GM23338 (cell line): ENCODE measurements around the gene INPP5D. TPM values are rescaled to one million over a fixed set of nuclear protein-coding genes. Genes with fewer than 3 reads are reported as not detected.

Experiments used
- ATAC-seq: fragments of 200-7000 bp; cut with Tn5 transposase; 3 replicates; pipeline ENCODE4 v1.9.1; 2020
- DNase-seq: peaks from one replicate; pipeline ENCODE4 v3.0.0-alpha.2; 2015; ENCODE audit warnings: low spot score
- H2AFZ ChIP-seq: fragments of 200-600 bp; sonication (generic); 2 replicates; pipeline ENCODE4 v1.8.0; 2016; ENCODE audit warnings: antibody characterized with exemption, mild to moderate bottlenecking, moderate library complexity
- H3F3A ChIP-seq: fragments of 200-600 bp; sonication (generic); replicated peaks from 2 replicates; pipeline ENCODE4 v1.8.0; 2017; ENCODE audit warnings: antibody characterized with exemption, mixed run types, low read depth
- H3K27ac ChIP-seq: fragments of 200-600 bp; sonication (generic); 2 replicates; pipeline ENCODE4 v1.6.1; 2016; ENCODE audit warnings: low read depth
- H3K27me3 ChIP-seq: fragments of 200-600 bp; sonication (generic); 2 replicates; pipeline ENCODE4 v1.8.0; 2016; ENCODE audit warnings: mild to moderate bottlenecking, mixed run types, moderate library complexity; ENCODE audit not compliant: insufficient read depth
- H3K36me3 ChIP-seq: fragments of 200-600 bp; sonication (generic); 2 replicates; pipeline ENCODE4 v1.8.0; 2016; ENCODE audit warnings: mild to moderate bottlenecking; ENCODE audit not compliant: insufficient read depth
- H3K4me1 ChIP-seq: fragments of 200-600 bp; sonication (generic); 2 replicates; pipeline ENCODE4 v1.8.0; 2016; ENCODE audit warnings: mild to moderate bottlenecking, moderate library complexity; ENCODE audit not compliant: insufficient read depth
- H3K4me2 ChIP-seq: fragments of 200-600 bp; sonication (generic); 2 replicates; pipeline ENCODE4 v1.7.1; 2017; ENCODE audit warnings: mixed run types
- H3K4me3 ChIP-seq: fragments of 200-600 bp; sonication (generic); 2 replicates; pipeline ENCODE4 v1.6.1; 2016; ENCODE audit warnings: mixed run types
- H3K79me2 ChIP-seq: fragments of 200-600 bp; sonication (generic); replicated peaks from 2 replicates; pipeline ENCODE4 v1.8.0; 2017; ENCODE audit warnings: mild to moderate bottlenecking; ENCODE audit not compliant: insufficient read depth
- H3K9me2 ChIP-seq: fragments of 200-600 bp; sonication (generic); 2 replicates; pipeline ENCODE4 v1.8.0; 2017; ENCODE audit not compliant: insufficient read depth
- H4K20me1 ChIP-seq: fragments of 200-600 bp; sonication (generic); replicated peaks from 2 replicates; pipeline ENCODE4 v1.8.0; 2017; ENCODE audit warnings: mild to moderate bottlenecking; ENCODE audit not compliant: insufficient read depth
- H3K27ac Mint-ChIP-seq: 2 replicates; pipeline ENCODE4 v1.8.0; 2020; ENCODE audit warnings: inconsistent platforms, mild to moderate bottlenecking, moderate library complexity, mixed read lengths
- H3K27me3 Mint-ChIP-seq: 3 replicates; pipeline ENCODE4 v1.8.0; 2022; ENCODE audit warnings: low read depth, mild to moderate bottlenecking, moderate library complexity, mixed read lengths, inconsistent platforms; ENCODE audit not compliant: insufficient read depth, poor library complexity
- H3K36me3 Mint-ChIP-seq: 3 replicates; pipeline ENCODE4 v1.8.0; 2021; ENCODE audit warnings: low read depth, mild to moderate bottlenecking, inconsistent platforms, moderate library complexity, mixed read lengths
- H3K4me1 Mint-ChIP-seq: 3 replicates; pipeline ENCODE4 v1.8.0; 2020; ENCODE audit warnings: mild to moderate bottlenecking, inconsistent platforms, mixed read lengths
- H3K4me3 Mint-ChIP-seq: 3 replicates; pipeline ENCODE4 v1.8.0; 2021; ENCODE audit warnings: moderate library complexity, mild to moderate bottlenecking, inconsistent platforms, mixed read lengths
- H3K9me3 Mint-ChIP-seq: 3 replicates; pipeline ENCODE4 v1.8.0; 2020; ENCODE audit warnings: moderate library complexity, mild to moderate bottlenecking, inconsistent platforms, mixed read lengths
- CREB1 ChIP-seq: fragments of 250-450 bp; sonication (Bioruptor Pico); IDR thresholded peaks from 2 replicates; pipeline ENCODE4 v1.5.0; 2020; ENCODE audit warnings: low read depth, mild to moderate bottlenecking, moderate library complexity
- EZH2 ChIP-seq: fragments of 200-600 bp; sonication (generic); IDR thresholded peaks from one replicate; pipeline ENCODE4 v1.8.0; 2017; ENCODE audit warnings: antibody characterized with exemption, mild to moderate bottlenecking, low read depth; ENCODE audit not compliant: unreplicated experiment
- EZH2phosphoT487 ChIP-seq: fragments of 200-600 bp; sonication (generic); IDR thresholded peaks from one replicate; pipeline ENCODE4 v1.8.1; 2018; ENCODE audit warnings: antibody characterized with exemption; ENCODE audit not compliant: unreplicated experiment
- JUNB ChIP-seq: IDR thresholded peaks from one replicate; pipeline ENCODE4 v1.6.1; 2016; ENCODE audit warnings: antibody characterized with exemption; ENCODE audit not compliant: unreplicated experiment
- NANOG ChIP-seq: IDR thresholded peaks from 2 replicates; pipeline ENCODE4 v1.6.1; 2016; ENCODE audit warnings: antibody characterized with exemption, borderline replicate concordance
- POLR2AphosphoS5 ChIP-seq: IDR thresholded peaks from 2 replicates; pipeline ENCODE4 v1.6.1; 2016; ENCODE audit warnings: antibody characterized with exemption, low read depth
- STAT1 ChIP-seq: IDR thresholded peaks from one replicate; pipeline ENCODE4 v1.6.1; 2016; ENCODE audit warnings: antibody characterized with exemption; ENCODE audit not compliant: unreplicated experiment
- ZNF114 ChIP-seq: fragments of 250-450 bp; sonication (Bioruptor Pico); IDR thresholded peaks from 2 replicates; pipeline ENCODE4 v1.5.0; 2020; ENCODE audit warnings: mild to moderate bottlenecking, moderate library complexity
- ZNF331 ChIP-seq: fragments of 250-450 bp; sonication (Bioruptor Pico); IDR thresholded peaks from 2 replicates; pipeline ENCODE4 v1.5.0; 2020; ENCODE audit warnings: low read depth, mild to moderate bottlenecking, moderate library complexity
- polyA plus RNA-seq: library from polyadenylated mRNA; unstranded; fragments of >200 nt; fragmentation: Nextera tagmentation; extraction: Ambion mirVana; gene quantifications from 2 replicates; pipeline ENCODE4 v1.2.1, GENCODE V29; 2016
- total RNA-seq: library from RNA; depleted of rRNA; stranded (reverse); fragments of >200 nt; shearing (Covaris generic); gene quantifications from 2 replicates; pipeline ENCODE4 v1.2.3, GENCODE V29; 2014
- TF ChIP-seq, protein P1 (sequence below): IDR thresholded peaks from one replicate; pipeline ENCODE4 v1.6.1; 2018; ENCODE audit warnings: antibody characterized with exemption; ENCODE audit not compliant: unreplicated experiment
- TF ChIP-seq, protein P2 (sequence below), 2 experiments: fragments of 200-600 bp in 1 of 2; sonication (generic) in 1 of 2; conservative IDR thresholded peaks; 2 replicates each; pipeline versions ENCODE4 v1.5.1 to v1.6.1; 2016 to 2017; ENCODE audit warnings: antibody characterized with exemption in 2 of 2, low read depth in 2 of 2, mild to moderate bottlenecking in 2 of 2, moderate library complexity in 1 of 2
- TF ChIP-seq, protein P3 (sequence below): IDR thresholded peaks from 2 replicates; pipeline ENCODE4 v1.6.1; 2016; ENCODE audit warnings: antibody characterized with exemption
- TF ChIP-seq, protein P4 (sequence below): fragments of 250-450 bp; sonication (Bioruptor Pico); IDR thresholded peaks from 2 replicates; pipeline ENCODE4 v1.5.0; 2020; ENCODE audit warnings: mild to moderate bottlenecking, moderate library complexity

The INPP5D gene
- total and polyA plus RNA-seq, 2 experiments from 2014 or later: 6.6 to 8.3 TPM

DNA sequence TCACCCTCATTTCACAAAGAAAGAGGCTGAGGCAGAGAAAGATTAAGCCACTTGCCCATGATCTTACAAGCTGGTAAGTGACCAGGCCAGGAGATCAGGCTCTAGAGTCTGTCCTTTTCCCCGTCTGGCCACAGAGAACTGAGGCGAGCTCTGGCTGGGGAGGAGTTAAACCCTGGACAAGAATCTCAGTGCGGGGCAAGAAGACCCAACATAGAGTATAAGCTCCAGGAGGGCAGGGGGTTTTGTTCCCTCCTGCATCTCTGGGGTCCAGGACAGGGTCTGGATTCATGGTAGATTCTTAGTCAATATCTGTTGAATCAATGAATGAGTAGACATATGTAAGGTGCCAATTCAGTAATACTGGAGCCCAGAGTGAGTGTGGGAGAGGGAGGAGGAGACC is 12.9 kb upstream of the INPP5D start:
- Histone ChIP-seq H3K36me3 (no peaks in the 10 kb centered on the region), H3K27ac (no peak overlapping the region), H3F3A (0 out of 2 replicates have a peak, but pooled peaks cover 3% of the 10 kb centered on the region), H3K4me2 (no peak overlapping the region), H3K4me3 (no peak overlapping the region), H3K79me2 (no peaks in the 10 kb centered on the region), H2AFZ (no peak overlapping the region), H3K27me3 (no peaks in the 10 kb centered on the region), H3K4me1 (peaks cover 20% of the 10 kb centered on the region), H3K9me2 (peaks cover 7% of the 10 kb centered on the region; the same call in 1 of the 2 replicates), H4K20me1 (no peaks in the 10 kb centered on the region)
- Mint-ChIP-seq H3K36me3 (no peaks in the 10 kb centered on the region; the same call in 2 of the 3 replicates), H3K27me3 (peaks cover 16% of the 10 kb centered on the region), H3K9me3 (no peaks in the 10 kb centered on the region), H3K4me3 (no peak overlapping the region; the same call in 2 of the 3 replicates), H3K4me1 (peaks cover 42% of the 10 kb centered on the region), H3K27ac (no peak overlapping the region)
- DNase-seq (no peak), ATAC-seq (no peak)
- TF ChIP-seq ZNF114 (no peak), POLR2AphosphoS5 (no peak), JUNB (no peak), EZH2phosphoT487 (no peak), NANOG (no peak), EZH2 (no peak), CREB1 (CRISPR knock-in tag) (no peak), STAT1 (no peak), ZNF331 (CRISPR knock-in tag) (no peak)
- TF ChIP-seq, protein P1, sequence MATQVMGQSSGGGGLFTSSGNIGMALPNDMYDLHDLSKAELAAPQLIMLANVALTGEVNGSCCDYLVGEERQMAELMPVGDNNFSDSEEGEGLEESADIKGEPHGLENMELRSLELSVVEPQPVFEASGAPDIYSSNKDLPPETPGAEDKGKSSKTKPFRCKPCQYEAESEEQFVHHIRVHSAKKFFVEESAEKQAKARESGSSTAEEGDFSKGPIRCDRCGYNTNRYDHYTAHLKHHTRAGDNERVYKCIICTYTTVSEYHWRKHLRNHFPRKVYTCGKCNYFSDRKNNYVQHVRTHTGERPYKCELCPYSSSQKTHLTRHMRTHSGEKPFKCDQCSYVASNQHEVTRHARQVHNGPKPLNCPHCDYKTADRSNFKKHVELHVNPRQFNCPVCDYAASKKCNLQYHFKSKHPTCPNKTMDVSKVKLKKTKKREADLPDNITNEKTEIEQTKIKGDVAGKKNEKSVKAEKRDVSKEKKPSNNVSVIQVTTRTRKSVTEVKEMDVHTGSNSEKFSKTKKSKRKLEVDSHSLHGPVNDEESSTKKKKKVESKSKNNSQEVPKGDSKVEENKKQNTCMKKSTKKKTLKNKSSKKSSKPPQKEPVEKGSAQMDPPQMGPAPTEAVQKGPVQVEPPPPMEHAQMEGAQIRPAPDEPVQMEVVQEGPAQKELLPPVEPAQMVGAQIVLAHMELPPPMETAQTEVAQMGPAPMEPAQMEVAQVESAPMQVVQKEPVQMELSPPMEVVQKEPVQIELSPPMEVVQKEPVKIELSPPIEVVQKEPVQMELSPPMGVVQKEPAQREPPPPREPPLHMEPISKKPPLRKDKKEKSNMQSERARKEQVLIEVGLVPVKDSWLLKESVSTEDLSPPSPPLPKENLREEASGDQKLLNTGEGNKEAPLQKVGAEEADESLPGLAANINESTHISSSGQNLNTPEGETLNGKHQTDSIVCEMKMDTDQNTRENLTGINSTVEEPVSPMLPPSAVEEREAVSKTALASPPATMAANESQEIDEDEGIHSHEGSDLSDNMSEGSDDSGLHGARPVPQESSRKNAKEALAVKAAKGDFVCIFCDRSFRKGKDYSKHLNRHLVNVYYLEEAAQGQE: no peak
- TF ChIP-seq, protein P2, sequence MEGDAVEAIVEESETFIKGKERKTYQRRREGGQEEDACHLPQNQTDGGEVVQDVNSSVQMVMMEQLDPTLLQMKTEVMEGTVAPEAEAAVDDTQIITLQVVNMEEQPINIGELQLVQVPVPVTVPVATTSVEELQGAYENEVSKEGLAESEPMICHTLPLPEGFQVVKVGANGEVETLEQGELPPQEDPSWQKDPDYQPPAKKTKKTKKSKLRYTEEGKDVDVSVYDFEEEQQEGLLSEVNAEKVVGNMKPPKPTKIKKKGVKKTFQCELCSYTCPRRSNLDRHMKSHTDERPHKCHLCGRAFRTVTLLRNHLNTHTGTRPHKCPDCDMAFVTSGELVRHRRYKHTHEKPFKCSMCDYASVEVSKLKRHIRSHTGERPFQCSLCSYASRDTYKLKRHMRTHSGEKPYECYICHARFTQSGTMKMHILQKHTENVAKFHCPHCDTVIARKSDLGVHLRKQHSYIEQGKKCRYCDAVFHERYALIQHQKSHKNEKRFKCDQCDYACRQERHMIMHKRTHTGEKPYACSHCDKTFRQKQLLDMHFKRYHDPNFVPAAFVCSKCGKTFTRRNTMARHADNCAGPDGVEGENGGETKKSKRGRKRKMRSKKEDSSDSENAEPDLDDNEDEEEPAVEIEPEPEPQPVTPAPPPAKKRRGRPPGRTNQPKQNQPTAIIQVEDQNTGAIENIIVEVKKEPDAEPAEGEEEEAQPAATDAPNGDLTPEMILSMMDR (conservative IDR thresholded peaks at IDR 0.05; ENCODE audit: low read depth in 2 of 2): no peak
- TF ChIP-seq, protein P3, sequence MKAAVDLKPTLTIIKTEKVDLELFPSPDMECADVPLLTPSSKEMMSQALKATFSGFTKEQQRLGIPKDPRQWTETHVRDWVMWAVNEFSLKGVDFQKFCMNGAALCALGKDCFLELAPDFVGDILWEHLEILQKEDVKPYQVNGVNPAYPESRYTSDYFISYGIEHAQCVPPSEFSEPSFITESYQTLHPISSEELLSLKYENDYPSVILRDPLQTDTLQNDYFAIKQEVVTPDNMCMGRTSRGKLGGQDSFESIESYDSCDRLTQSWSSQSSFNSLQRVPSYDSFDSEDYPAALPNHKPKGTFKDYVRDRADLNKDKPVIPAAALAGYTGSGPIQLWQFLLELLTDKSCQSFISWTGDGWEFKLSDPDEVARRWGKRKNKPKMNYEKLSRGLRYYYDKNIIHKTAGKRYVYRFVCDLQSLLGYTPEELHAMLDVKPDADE: no peak
- TF ChIP-seq, protein P4, sequence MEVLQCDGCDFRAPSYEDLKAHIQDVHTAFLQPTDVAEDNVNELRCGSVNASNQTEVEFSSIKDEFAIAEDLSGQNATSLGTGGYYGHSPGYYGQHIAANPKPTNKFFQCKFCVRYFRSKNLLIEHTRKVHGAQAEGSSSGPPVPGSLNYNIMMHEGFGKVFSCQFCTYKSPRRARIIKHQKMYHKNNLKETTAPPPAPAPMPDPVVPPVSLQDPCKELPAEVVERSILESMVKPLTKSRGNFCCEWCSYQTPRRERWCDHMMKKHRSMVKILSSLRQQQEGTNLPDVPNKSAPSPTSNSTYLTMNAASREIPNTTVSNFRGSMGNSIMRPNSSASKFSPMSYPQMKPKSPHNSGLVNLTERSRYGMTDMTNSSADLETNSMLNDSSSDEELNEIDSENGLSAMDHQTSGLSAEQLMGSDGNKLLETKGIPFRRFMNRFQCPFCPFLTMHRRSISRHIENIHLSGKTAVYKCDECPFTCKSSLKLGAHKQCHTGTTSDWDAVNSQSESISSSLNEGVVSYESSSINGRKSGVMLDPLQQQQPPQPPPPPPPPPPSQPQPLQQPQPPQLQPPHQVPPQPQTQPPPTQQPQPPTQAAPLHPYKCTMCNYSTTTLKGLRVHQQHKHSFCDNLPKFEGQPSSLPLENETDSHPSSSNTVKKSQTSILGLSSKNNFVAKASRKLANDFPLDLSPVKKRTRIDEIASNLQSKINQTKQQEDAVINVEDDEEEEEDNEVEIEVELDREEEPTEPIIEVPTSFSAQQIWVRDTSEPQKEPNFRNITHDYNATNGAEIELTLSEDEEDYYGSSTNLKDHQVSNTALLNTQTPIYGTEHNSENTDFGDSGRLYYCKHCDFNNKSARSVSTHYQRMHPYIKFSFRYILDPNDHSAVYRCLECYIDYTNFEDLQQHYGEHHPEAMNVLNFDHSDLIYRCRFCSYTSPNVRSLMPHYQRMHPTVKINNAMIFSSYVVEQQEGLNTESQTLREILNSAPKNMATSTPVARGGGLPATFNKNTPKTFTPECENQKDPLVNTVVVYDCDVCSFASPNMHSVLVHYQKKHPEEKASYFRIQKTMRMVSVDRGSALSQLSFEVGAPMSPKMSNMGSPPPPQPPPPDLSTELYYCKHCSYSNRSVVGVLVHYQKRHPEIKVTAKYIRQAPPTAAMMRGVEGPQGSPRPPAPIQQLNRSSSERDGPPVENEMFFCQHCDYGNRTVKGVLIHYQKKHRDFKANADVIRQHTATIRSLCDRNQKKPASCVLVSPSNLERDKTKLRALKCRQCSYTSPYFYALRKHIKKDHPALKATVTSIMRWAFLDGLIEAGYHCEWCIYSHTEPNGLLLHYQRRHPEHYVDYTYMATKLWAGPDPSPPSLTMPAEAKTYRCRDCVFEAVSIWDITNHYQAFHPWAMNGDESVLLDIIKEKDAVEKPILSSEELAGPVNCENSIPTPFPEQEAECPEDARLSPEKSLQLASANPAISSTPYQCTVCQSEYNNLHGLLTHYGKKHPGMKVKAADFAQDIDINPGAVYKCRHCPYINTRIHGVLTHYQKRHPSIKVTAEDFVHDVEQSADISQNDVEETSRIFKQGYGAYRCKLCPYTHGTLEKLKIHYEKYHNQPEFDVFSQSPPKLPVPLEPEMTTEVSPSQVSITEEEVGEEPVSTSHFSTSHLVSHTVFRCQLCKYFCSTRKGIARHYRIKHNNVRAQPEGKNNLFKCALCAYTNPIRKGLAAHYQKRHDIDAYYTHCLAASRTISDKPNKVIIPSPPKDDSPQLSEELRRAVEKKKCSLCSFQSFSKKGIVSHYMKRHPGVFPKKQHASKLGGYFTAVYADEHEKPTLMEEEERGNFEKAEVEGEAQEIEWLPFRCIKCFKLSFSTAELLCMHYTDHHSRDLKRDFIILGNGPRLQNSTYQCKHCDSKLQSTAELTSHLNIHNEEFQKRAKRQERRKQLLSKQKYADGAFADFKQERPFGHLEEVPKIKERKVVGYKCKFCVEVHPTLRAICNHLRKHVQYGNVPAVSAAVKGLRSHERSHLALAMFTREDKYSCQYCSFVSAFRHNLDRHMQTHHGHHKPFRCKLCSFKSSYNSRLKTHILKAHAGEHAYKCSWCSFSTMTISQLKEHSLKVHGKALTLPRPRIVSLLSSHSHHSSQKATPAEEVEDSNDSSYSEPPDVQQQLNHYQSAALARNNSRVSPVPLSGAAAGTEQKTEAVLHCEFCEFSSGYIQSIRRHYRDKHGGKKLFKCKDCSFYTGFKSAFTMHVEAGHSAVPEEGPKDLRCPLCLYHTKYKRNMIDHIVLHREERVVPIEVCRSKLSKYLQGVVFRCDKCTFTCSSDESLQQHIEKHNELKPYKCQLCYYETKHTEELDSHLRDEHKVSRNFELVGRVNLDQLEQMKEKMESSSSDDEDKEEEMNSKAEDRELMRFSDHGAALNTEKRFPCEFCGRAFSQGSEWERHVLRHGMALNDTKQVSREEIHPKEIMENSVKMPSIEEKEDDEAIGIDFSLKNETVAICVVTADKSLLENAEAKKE (CRISPR knock-in tag): no peak
